ENCODE measurements around the gene CFAP54.

The CFAP54 gene

GRCh38 chr12:96465896-96466295, 23.5 kb upstream of the CFAP54 start:
- Histone ChIP-seq H3K27ac (no peak overlapping the region), H3K4me3 (no peak overlapping the region)
- no peak for TF ChIP-seq CTCF (IDR thresholded peaks at IDR 0.05)
- DNase-seq (ENCODE audit: low spot score), result no peak

GRCh38 chr12:96466939-96467751, 22.2 kb upstream of the CFAP54 start:
- no peak overlapping the region for H3K27ac ChIP-seq
- no peak for DNase-seq (ENCODE audit: low spot score)
- TF ChIP-seq CTCF (IDR thresholded peaks at IDR 0.05), result no peak
- H3K4me3 ChIP-seq, result no peak overlapping the region

GRCh38 chr12:96471368-96472050, 17.9 kb upstream of the CFAP54 start:
- TF ChIP-seq CTCF (IDR thresholded peaks at IDR 0.05), result no peak
- no peak overlapping the region for H3K4me3 ChIP-seq
- H3K27ac ChIP-seq, result no peak overlapping the region
- DNase-seq (ENCODE audit: low spot score), result no peak

GRCh38 chr12:96472384-96472783, 17.0 kb upstream of the CFAP54 start:
- no peak for DNase-seq (ENCODE audit: low spot score)
- no peak for TF ChIP-seq CTCF (IDR thresholded peaks at IDR 0.05)

GRCh38 chr12:96473394-96474093, 15.8 kb upstream of the CFAP54 start:
- Histone ChIP-seq H3K4me3 (no peak overlapping the region), H3K27ac (no peak overlapping the region)
- no peak for DNase-seq (ENCODE audit: low spot score)
- TF ChIP-seq CTCF (IDR thresholded peaks at IDR 0.05), result no peak

More at GRCh38 chr12:96472384-96472783, 17.0 kb upstream of the CFAP54 start:
- Histone ChIP-seq H3K27ac (no peak overlapping the region), H3K4me3 (no peak overlapping the region)

- H3K4me3 ChIP-seq, result no peak overlapping the region
- no peak overlapping the region for H3K27ac ChIP-seq
- TF ChIP-seq CTCF (IDR thresholded peaks at IDR 0.05), result no peak
- no peak for DNase-seq (ENCODE audit: low spot score)
Observed at GRCh38 chr12:96474206-96474605, 15.2 kb upstream of the CFAP54 start.
